DOHH2 (cell line): ENCODE data around the gene FUT1.

Source experiments
- H3F3A ChIP-seq: fragments of 200-600 bp; sonication (generic), shearing (Covaris generic); 2 replicates; pipeline ENCODE4 v1.6.0; 2016; ENCODE audit warnings: antibody characterized with exemption, mild to moderate bottlenecking; ENCODE audit not compliant: control insufficient read depth, insufficient read depth
- H3K27ac ChIP-seq: fragments of 200-600 bp; sonication (generic); 2 replicates; pipeline ENCODE4 v1.5.1; 2014; ENCODE audit warnings: low read depth, mild to moderate bottlenecking, low read length, moderate library complexity
- H3K27me3 ChIP-seq: fragments of 200-600 bp; sonication (generic); 2 replicates; pipeline ENCODE4 v1.6.1; 2014; ENCODE audit warnings: mild to moderate bottlenecking, low read length, mixed read lengths; ENCODE audit not compliant: control insufficient read depth
- H3K36me3 ChIP-seq: fragments of 200-600 bp; sonication (generic); 2 replicates; pipeline ENCODE4 v1.6.1; 2014; ENCODE audit warnings: mild to moderate bottlenecking, low read length, moderate library complexity, mixed read lengths; ENCODE audit not compliant: control insufficient read depth
- H3K4me1 ChIP-seq: fragments of 200-600 bp; sonication (generic); 2 replicates; pipeline ENCODE4 v1.6.1; 2014; ENCODE audit warnings: mild to moderate bottlenecking, low read length, mixed read lengths; ENCODE audit not compliant: control insufficient read depth
- H3K4me2 ChIP-seq: fragments of 200-600 bp; sonication (generic); 2 replicates; pipeline ENCODE4 v1.6.0; 2014; ENCODE audit warnings: mild to moderate bottlenecking, low read length, moderate library complexity
- H3K4me3 ChIP-seq: fragments of 200-600 bp; sonication (generic); 2 replicates; pipeline ENCODE4 v1.5.1; 2014; ENCODE audit warnings: mild to moderate bottlenecking, low read length, mixed read lengths
- H3K79me2 ChIP-seq: fragments of 200-600 bp; sonication (generic); 2 replicates; pipeline ENCODE4 v1.6.1; 2014; ENCODE audit warnings: mild to moderate bottlenecking, low read length, mixed read lengths; ENCODE audit not compliant: control insufficient read depth
- H3K9me2 ChIP-seq: fragments of 200-600 bp; sonication (generic); replicated peaks from 2 replicates; pipeline ENCODE4 v1.6.1; 2014; ENCODE audit warnings: mild to moderate bottlenecking, low read length, mixed read lengths; ENCODE audit not compliant: control insufficient read depth
- H3K9me3 ChIP-seq: fragments of 200-600 bp; sonication (generic); 2 replicates; pipeline ENCODE4 v1.6.1; 2014; ENCODE audit warnings: antibody characterized with exemption, low read length, mixed read lengths; ENCODE audit not compliant: control insufficient read depth, insufficient read depth
- H4K20me1 ChIP-seq: fragments of 200-600 bp; sonication (generic); 2 replicates; pipeline ENCODE4 v1.6.0; 2014; ENCODE audit warnings: low read depth, mild to moderate bottlenecking, antibody characterized with exemption, low read length, moderate library complexity; ENCODE audit not compliant: control insufficient read depth, insufficient read depth
- CTCF ChIP-seq: fragments of 200-600 bp; sonication (generic); IDR thresholded peaks from one replicate; pipeline ENCODE4 v1.5.1; 2014; ENCODE audit warnings: antibody characterized with exemption, mild to moderate bottlenecking, low read depth, low read length; ENCODE audit not compliant: poor library complexity, severe bottlenecking
- EZH2phosphoT487 ChIP-seq: fragments of 200-600 bp; sonication (generic); IDR thresholded peaks from 2 replicates; pipeline ENCODE4 v1.6.1; 2017; ENCODE audit warnings: borderline replicate concordance, mild to moderate bottlenecking, antibody characterized with exemption, low read length, moderate library complexity, mixed read lengths

The FUT1 gene

GRCh38 chr19:48734625-48735024 lies 17.8 kb downstream of the FUT1 start:
- H3K9me2 ChIP-seq: no peaks in the 10 kb centered on the region
- H3K4me1 ChIP-seq: peaks cover 11% of the 10 kb centered on the region
- H3F3A ChIP-seq: peaks cover 3% of the 10 kb centered on the region; the same call in 1 of the 2 replicates
- H3K36me3 ChIP-seq: no peaks in the 10 kb centered on the region
- no peaks in the 10 kb centered on the region for H3K79me2 ChIP-seq
- H3K4me3 ChIP-seq: no peak overlapping the region
- H4K20me1 ChIP-seq: no peaks in the 10 kb centered on the region
- H3K9me3 ChIP-seq: no peaks in the 10 kb centered on the region
- TF ChIP-seq CTCF: no peak
- no peak for TF ChIP-seq EZH2phosphoT487
- no peak overlapping the region for H3K4me2 ChIP-seq
- H3K27ac ChIP-seq: no peak overlapping the region
- H3K27me3 ChIP-seq: no peaks in the 10 kb centered on the region

- TF ChIP-seq CTCF (no peak), EZH2phosphoT487 (no peak)
- peaks cover 9% of the 10 kb centered on the region; the same call in 1 of the 2 replicates for H3K9me3 ChIP-seq
- H3K79me2 ChIP-seq: no peaks in the 10 kb centered on the region
- peaks cover 6% of the 10 kb centered on the region for H3K4me1 ChIP-seq
- no peak overlapping the region for H3K4me3 ChIP-seq
- H3K4me2 ChIP-seq: no peak overlapping the region
- peaks cover 7% of the 10 kb centered on the region for H3K36me3 ChIP-seq
- no peaks in the 10 kb centered on the region for H3F3A ChIP-seq
- no peak overlapping the region for H3K27ac ChIP-seq
- H3K27me3 ChIP-seq: no peaks in the 10 kb centered on the region
- H4K20me1 ChIP-seq: no peaks in the 10 kb centered on the region
- H3K9me2 ChIP-seq: no peaks in the 10 kb centered on the region
Measured at GRCh38 chr19:48731452-48731851, 21.0 kb downstream of the FUT1 start.

- H3K4me2 ChIP-seq: no peak overlapping the region
- H3K4me3 ChIP-seq: no peak overlapping the region
- no peak overlapping the region for H3K27ac ChIP-seq
- H3K27me3 ChIP-seq: no peaks in the 10 kb centered on the region
- H3F3A ChIP-seq: peaks cover 9% of the 10 kb centered on the region
- H3K9me3 ChIP-seq: peaks cover 16% of the 10 kb centered on the region
- H3K36me3 ChIP-seq: peaks cover 15% of the 10 kb centered on the region
- H3K9me2 ChIP-seq: no peaks in the 10 kb centered on the region
- peaks cover 27% of the 10 kb centered on the region for H3K4me1 ChIP-seq
- no peaks in the 10 kb centered on the region for H4K20me1 ChIP-seq
- H3K79me2 ChIP-seq: no peaks in the 10 kb centered on the region
- TF ChIP-seq EZH2phosphoT487 (no peak), CTCF (no peak)
Measured at GRCh38 chr19:48728911-48729664, 23.4 kb downstream of the FUT1 start.
